ENCODE measurements around the gene LINS1. TPM values are rescaled to one million over a fixed set of nuclear protein-coding genes. Genes with fewer than 3 reads are reported as not detected.
"Not testable (repeated sequence)": the region's sequence is repeated elsewhere in the genome, so short reads cannot be mapped to it uniquely, and the experiment has no call there.

Gene LINS1
- total RNA-seq, 1 donor from 2014 or later: 49.8 TPM

DNA sequence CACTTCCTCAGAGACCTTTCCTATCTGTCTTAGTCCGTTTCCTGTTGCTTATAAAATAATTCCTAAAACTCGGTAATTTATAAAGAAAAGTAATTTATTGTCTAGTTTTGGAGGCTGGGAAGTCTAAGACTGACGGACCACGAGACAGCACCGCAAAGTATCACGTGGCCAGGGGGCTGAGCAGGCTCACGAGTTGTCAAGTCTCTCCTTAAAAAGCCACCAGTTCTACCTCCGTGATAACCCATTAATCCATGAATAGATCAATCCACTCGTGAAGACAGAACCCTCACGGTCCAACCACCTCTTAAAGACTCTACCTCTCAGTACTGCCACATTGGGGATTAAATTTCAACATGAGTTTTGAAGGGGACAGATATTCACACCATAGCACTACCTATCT, 821 bp downstream of the LINS1 start:
- DNase-seq: no peak

GRCh38 chr15:100598655-100599054, 3.3 kb downstream of the LINS1 start:
- DNase-seq: no peak

- DNase-seq: no peak
Measured at GRCh38 chr15:100597862-100598261, 4.1 kb downstream of the LINS1 start.

- no peak for DNase-seq
Measured at GRCh38 chr15:100596792-100597191, 5.2 kb downstream of the LINS1 start.

- no peak for DNase-seq
Measured at GRCh38 chr15:100595964-100596363, 6.0 kb downstream of the LINS1 start.

DNA sequence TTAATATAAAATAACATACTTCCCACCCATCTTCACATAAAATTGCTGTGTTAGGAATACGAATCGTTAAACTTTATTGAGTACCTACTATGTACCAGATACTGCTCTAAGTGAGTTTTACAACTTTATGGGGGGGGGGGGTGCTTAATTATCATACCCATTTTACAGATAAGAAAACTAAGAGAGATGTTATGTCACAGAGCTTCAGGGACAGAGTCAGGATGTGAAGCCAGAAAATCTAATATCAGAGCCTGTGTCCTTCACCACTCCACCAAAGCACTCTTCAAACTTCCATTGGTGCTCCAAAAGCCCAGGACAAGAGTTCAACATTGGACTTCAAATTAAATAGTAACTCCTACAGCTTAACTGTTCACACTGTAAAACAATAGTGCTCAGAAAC, 8.6 kb downstream of the LINS1 start:
- DNase-seq: no peak

- DNase-seq: no peak
Measured at GRCh38 chr15:100592898-100593297, 9.1 kb downstream of the LINS1 start.

GRCh38 chr15:100591835-100592234, 10.1 kb downstream of the LINS1 start:
- DNase-seq: no peak

GRCh38 chr15:100591163-100591562, 10.8 kb downstream of the LINS1 start:
- not testable (repeated sequence) for DNase-seq

DNA sequence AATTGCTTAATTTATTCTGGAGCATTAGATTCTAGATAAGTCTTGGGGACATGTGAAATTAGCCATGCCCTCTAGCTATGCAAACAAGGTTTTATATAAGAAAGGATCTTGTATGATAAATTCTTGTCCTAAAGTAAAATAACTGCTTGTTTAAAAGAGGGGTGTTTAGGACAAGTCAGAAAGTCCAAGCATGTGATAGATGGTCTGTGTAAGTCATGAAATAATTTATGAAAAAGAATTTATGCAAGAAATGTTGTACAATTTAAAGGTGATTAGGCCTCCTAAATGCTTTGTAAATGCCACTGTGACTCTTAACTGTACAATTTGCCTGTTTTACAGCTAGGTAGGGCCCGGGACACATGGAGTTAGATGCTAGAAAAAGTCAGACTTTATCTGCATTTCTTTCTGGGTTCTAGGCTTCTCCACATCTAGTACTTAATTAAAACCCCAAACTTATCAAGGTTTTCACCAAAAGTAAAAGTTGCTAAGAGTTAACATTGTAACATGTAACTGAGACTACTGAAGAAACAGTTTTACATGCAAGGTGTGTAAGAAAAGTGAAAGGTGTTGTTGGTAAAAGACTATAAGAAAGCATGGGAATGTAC, 13.2 kb downstream of the LINS1 start:
- DNase-seq: no peak

DNA sequence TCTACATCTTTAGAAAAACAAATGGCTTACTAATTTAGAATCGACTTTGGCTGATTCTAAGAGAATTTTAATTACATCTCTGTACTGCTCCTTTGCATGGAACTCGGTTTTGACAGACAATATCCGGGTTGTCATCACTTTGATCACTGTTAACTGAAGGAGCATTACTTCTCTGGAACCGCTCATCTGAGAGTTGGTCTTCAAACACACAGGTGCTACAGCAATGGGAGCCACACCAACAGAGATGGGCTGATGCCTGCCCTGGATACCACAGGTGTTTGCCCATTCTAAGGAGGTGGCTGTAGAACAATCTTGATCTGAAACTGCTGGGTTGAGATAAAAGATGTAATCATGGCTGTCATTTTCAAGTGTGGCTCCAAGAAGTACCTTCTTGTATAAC, 21.6 kb downstream of the LINS1 start:
- no peak for DNase-seq

DNA sequence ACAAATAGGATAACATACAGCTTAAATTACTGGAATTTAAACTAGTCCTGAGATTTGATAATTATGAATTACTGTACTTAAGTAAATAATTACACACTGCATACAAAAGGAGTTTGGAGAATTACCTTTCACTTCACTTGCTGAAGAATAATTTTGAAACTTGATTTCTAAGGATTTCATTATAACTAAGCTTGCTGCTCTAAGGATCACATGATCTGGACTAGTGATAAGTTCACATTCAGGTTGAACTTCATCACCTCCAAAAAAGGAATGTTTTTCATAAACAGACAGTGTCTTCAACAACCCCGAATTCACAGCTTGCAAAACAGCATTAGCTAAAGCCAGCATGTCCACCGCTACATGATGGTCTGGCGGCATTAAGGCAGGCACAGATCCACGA, 28.5 kb downstream of the LINS1 start:
- DNase-seq: no peak

DNA sequence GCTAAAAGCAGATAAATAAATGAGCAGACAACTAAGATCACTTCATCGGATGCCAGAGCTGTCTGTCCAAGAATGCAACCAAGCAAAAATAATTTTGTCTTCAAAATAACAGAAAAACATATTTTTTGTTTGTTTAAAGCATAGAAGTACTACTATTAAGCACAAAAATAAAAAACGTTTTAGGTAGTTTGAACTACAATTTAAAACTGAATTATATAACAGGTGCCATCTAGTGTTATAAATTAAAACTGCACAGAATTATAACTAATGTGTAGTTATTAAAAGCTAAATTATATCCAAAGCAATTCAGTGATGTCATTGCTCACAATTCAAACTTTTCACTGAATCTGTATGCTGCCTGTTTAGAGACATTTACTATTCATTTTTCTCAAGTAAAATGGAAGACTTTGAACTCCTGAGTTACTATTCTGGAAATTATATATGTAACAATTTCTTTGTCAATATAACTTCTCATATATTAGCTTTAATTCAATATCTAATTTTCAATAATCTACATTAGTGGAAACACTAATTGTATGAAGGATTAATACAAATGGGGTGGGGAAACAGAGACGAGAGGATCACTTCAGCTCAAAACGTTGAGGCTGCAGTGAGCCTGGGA, 29.5 kb downstream of the LINS1 start:
- no peak for DNase-seq

DNA sequence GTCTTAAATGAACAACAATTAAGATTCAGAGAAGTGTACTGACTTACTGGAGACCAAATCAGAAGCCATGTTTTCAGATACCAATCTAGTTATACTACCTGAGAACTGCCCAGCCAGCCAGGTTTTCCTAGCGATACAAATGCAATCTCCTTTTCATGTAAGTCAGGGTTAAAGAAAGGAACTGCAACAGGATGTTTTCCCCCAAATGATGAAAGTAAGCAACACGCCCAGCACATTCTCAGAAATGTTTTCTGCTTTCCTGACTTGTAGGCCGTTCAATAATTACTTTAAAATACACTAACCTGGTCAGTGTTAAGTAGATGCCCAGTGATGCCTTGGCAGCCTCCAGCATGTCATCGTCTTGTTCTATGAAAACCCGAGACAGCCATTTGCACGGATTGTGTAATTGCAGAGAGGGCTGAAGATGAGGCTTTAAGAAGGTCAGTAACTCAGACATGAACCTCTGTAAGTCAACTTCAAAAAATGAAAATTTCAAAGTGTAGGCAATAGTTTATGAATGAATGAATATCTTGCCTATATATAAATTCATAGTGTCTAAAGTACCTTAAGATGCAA, 30.3 kb downstream of the LINS1 start:
- no peak for DNase-seq

DNA sequence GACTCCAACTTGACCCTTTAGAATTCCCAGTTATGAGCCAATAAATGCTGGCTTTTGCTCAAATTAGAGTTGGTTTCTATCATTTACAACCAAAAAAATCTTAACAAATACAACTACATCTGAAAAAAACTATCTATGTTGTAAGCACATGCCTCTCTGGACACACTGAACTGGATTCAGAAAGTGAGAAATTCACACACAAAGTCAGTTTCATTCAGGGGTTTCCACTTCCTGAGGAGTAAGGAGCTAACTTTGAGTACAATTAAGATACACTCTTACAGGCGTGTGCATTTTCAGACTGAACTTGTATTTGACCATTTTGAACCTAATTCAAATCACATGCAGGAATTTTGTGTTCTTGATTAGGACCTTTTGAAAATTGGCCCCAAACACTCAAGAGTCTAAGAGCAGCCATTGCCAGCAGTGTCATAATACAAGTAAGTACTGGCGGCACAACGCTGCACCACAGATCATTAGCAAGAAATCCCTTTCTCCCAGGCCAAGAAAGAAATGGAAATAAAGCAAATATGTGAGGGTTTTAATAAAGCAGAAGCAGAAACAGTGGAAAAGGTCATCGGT, 31.2 kb downstream of the LINS1 start:
- no peak for DNase-seq

DNA sequence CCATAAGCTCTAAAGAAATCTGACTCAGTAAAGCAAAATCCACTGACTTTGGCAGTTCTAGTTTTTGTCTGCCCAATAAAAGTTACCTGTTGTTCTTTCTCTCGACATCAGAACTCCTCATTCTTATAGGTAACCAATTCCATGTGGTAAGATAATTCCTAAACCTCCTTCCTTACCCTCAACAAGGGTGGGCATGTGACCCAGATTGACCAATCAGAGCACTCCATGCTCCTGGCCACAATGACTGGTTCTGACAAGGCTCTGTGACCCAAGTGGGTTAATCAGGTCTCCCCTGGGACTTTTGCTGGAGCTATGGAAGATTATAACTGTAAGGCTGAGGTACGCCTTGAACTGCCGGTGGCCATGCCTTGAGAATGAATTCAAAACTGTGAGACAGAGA, 31.7 kb downstream of the LINS1 start:
- DNase-seq: no peak

GRCh38 chr15:100569391-100569790, 32.6 kb downstream of the LINS1 start:
- DNase-seq: no peak

DNA sequence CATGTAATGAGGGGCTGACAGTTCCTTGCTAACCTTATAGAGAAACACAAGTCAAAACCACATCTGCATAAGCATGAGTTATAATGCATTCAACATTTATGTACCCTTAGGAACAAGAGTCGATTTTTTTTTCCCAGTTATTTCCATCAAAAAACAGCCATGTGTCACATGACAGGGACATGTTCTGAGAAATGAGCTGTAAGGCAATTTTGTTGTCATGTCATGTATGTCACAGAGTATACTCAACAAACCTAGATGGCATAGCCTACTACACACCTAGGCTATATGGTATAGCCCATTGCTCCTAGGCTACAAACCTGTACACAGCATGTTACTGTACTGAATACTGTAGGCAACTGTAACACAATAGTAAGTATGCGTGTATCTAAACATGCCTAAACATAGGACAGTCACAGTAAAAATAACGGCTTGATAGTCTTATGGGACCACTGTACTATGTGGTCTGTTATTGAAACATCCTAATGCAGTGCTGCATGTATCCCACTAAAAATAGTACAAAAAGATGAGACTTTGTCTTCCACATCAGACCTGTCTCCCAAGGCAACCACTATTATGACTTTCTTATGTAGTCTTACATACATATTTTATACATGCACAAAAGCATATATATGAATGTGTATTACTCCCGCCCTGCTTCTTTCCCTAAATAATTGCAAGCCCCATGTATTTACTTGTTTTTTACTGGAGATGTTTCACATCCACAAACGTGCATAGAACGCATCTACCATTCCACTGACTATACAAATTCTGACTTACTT, 34.9 kb downstream of the LINS1 start:
- no peak for DNase-seq

DNA sequence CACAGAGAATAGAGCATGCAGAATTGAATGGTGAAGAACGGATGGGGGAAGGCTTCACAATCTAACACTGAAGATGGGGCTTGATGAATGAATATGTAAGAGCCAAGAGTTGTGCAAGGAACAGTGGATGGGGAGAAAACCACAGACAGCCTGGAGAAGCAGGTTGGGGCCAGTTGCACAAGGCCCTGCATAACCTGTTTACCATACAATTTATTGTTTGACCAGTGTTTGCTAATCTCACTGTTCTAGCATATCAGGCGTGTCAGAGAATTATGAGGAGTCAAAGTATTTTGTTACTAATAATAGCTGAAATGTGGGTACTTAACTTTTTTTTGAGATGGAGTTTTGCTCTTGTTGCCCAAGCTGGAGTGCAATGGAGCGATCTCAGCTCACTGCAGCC, 36.4 kb downstream of the LINS1 start:
- DNase-seq: no peak

GRCh38 chr15:100560323-100560722, 41.7 kb downstream of the LINS1 start:
- no peak for DNase-seq

DNA sequence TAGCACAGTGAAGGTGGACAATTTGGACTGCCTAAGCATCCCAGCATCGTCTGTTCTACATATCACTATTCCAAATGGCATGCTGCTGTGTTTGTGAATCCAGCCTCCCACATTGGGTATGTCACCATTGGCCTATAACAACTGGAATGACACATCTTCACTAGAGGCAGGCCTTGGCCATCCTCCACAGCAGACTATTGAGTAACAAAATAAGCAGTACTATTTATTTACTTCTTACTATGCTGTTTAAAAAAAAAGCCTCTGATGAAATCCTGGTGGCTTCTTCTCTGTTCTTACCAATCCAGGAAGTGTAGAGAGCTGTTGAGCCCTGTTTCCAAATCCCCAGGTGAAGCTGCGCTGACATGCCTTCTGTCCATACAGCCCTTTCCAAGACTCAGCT, 42.7 kb downstream of the LINS1 start:
- no peak for DNase-seq

- no peak for DNase-seq
Measured at GRCh38 chr15:100558771-100559254, 43.2 kb downstream of the LINS1 start.

DNA sequence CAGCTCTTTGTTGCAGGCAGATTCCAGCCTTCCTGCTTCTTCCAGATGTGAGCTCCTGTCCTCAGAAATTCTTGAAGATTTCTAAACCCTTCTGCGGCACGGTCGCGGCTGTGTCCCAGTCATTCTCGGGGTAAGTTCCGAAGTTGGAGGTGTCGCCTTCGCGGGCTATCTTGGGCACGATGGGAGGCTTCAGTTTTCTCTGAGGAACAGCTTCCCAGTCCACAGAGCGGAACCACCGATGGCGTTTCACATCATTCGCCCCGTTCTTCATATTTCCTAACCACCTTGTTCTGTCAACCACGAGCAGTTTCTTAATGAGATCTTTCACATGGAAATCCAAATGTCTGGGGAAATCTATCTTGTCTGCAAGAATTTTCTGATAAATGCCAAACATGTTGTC, 48.5 kb downstream of the LINS1 start:
- no peak for DNase-seq
